ENCODE results near the gene WDR33. TPM values are rescaled to one million over a fixed set of nuclear protein-coding genes. Genes with fewer than 3 reads are reported as not detected.

WDR33 gene
- total RNA-seq, 6 experiments from 2014 or later, result 15.6 to 38.3 (median 28.0) TPM

DNA sequence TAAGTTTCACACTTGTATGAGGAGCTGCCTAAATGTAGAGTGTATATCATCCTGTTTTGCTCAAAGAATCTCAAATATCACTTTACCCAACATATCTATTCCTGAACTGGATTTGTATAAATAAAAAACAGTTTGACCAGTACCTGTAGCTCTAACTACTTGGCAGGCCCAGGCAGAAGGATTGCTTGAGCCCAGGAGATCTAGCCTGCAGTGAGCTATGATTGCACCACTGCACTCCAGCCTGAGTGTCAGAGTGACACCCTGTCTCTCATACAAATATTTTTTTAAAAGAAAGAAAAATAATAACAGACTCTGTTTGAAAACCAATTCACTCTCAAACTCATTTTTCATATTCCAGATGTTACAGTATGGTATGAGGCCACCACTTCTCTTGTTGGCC, 127.9 kb downstream of the WDR33 start:
- no peaks in the 10 kb centered on the region for H3K9me3 ChIP-seq
- intact Hi-C loops (cut with DNase I), result no loop called here
- no peak overlapping the region for H3K4me3 ChIP-seq

DNA sequence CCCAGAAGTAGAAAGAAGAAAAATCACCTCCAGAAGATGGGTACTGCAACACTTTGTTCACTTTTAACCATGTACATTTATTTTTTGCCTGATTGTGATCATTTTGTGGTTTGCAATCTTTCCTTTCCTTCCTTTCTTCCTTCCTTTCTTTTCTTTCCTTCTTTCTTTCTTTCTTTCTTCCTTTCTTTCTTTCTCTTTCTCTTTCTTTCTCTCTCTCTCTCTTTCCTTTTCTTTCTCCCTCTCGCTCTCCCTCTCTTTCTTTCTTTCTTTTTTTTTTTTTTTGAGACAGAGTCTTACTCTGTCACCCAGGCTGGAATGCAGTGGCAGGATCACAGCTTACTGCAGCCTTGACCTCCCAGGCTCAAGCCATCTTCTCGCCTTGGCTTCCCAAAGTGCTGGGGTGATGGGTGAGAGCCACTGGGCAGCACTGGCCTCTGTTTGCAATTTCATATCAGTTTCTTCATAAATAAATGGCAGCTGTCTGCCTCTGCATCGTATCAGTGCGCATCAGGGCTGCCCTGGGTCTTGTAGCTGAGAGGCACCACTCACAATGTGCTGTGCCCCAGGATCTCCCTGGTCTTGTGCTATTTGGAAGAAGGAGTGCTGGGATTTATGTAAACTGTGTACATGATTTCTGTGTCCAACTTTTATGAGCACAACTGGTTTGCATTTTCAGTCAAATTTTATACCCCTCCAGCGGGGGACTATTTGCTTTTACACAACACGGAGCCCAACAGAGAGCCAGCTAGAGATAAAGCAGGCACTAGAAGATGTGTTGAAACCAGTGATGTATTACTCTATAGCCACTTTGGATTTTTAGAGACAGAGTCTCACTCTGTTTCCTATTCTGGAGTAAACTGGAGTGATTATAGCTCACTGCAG, 128.8 kb downstream of the WDR33 start:
- H3K4me3 ChIP-seq, result no peak overlapping the region
- no peak for DNase-seq

More for the DNA sequence above, 127.9 kb downstream of the WDR33 start:
- no peak overlapping the region for H3K27ac ChIP-seq
- ATAC-seq (peak in 1 of 4 donors; percentile 25), DNase-seq (no peak)
- no peaks in the 10 kb centered on the region for H3K4me1 ChIP-seq
- H3K36me3 ChIP-seq, result no peaks in the 10 kb centered on the region
- H3K27me3 ChIP-seq, result no peaks in the 10 kb centered on the region
- TF ChIP-seq CTCF (IDR thresholded peaks at IDR 0.05) (no peak), POLR2A (IDR thresholded peaks at IDR 0.05) (no peak)

GRCh38 chr2:127681288-127681804, 129.6 kb downstream of the WDR33 start:
- WGBS (ENCODE audit: insufficient coverage, low coverage, low lambda C conversion rate, missing lambda C conversion rate), result 62% methylated on average over 11 of the region's 25 CpGs
- intact Hi-C loops (cut with DNase I), result no loop called here
- Histone ChIP-seq H3K4me3 (no peak overlapping the region), H3K4me1 (no peaks in the 10 kb centered on the region), H3K36me3 (no peaks in the 10 kb centered on the region), H3K9me3 (no peaks in the 10 kb centered on the region), H3K27me3 (no peaks in the 10 kb centered on the region), H3K27ac (no peak overlapping the region)
- DNase-seq, result no peak
- TF ChIP-seq POLR2A (IDR thresholded peaks at IDR 0.05), result no peak
- no peak for TF ChIP-seq CTCF (IDR thresholded peaks at IDR 0.05)
- peak; percentile 41 to 58 (median 54) for ATAC-seq

More for the DNA sequence above, 128.8 kb downstream of the WDR33 start:
- ATAC-seq, result no peak
- intact Hi-C loops (cut with DNase I), result no loop called here
- Histone ChIP-seq H3K9me3 (no peaks in the 10 kb centered on the region), H3K27ac (no peak overlapping the region), H3K4me1 (no peaks in the 10 kb centered on the region), H3K27me3 (no peaks in the 10 kb centered on the region), H3K36me3 (no peaks in the 10 kb centered on the region)
- TF ChIP-seq CTCF (IDR thresholded peaks at IDR 0.05) (no peak), POLR2A (IDR thresholded peaks at IDR 0.05) (no peak)
- WGBS (ENCODE audit: insufficient coverage, low coverage, low lambda C conversion rate, missing lambda C conversion rate), result 88% methylated on average over 2 of the region's 6 CpGs

DNA sequence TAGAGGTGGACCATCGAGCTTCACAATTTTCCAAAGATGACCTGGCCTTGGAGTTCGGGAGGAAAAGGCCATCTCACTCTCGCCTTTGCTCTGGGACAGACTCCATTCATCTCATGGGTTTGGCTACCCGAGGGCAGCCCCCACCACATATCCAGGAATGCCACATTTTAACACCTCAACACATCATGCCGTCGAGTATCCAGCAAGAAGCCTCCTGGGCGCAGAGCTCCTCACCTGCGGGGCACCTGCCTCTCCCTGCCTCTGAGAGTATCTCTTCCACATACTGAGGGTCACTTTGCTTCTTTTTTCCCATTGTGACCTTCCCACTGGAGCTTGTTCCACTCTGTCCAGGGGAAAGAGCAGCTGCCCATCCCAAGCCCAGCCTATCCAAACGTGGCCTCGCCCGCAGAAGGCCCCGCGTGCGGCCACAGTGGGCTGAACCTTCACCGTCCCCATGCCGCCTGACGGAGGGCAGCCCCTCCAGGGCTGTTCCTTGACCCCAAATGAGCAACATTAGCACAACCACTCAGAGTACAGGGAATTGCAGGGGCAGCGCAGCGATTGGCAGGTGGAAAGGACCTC, 130.2 kb downstream of the WDR33 start:
- TF ChIP-seq CTCF (IDR thresholded peaks at IDR 0.05) (no peak), POLR2A (IDR thresholded peaks at IDR 0.05) (no peak)
- no peak overlapping the region for H3K4me3 ChIP-seq

More for the DNA sequence above, 130.2 kb downstream of the WDR33 start:
- H3K36me3 ChIP-seq, result no peaks in the 10 kb centered on the region
- peaks cover 0 to 4% (median 0%) of the 10 kb centered on the region in 4 donors for H3K4me1 ChIP-seq
- H3K27ac ChIP-seq, result no peak overlapping the region
- intact Hi-C loops (cut with DNase I), result no loop called here
- ATAC-seq, result no peak
- no peaks in the 10 kb centered on the region for H3K27me3 ChIP-seq
- no peaks in the 10 kb centered on the region for H3K9me3 ChIP-seq
- DNase-seq, result no peak
- 74% methylated on average over 6 of the region's 19 CpGs for WGBS (ENCODE audit: insufficient coverage, low coverage, low lambda C conversion rate, missing lambda C conversion rate)

All from right lobe of liver (tissue), 6 donors.